Inferior parietal cortex (tissue), 1 donor: ENCODE data around the gene GNG2.
A peak's percentile ranks its signal among the peaks of the same experiment; 100 is the strongest.

Experiments
- DNase-seq: peaks from one replicate; pipeline ENCODE4 v3.0.0-alpha.2; 2016; ENCODE audit errors: extremely low spot score

The GNG2 gene

GRCh38 chr14:51860164-51860824 lies at the start of gene GNG2:
GNG2 (plus strand) TSS chr14:51860612; CDS start chr14:51950679, 90,067 bp downstream.
- DNase-seq = peak; percentile 62

- DNase-seq = no peak
These were observed 48.7 kb upstream of the GNG2 start for GRCh38 chr14:51811706-51812105.

GRCh38 chr14:51816031-51816430 lies 44.4 kb upstream of the GNG2 start:
- DNase-seq = no peak

GRCh38 chr14:51817326-51817725 lies 43.1 kb upstream of the GNG2 start:
- DNase-seq = no peak

GRCh38 chr14:51818748-51819380 lies 41.5 kb upstream of the GNG2 start:
- no peak for DNase-seq

- DNase-seq = no peak
These were observed 38.6 kb upstream of the GNG2 start for GRCh38 chr14:51821822-51822221.

GRCh38 chr14:51822499-51822898 lies 37.9 kb upstream of the GNG2 start:
- DNase-seq = no peak

- no peak for DNase-seq
These were observed 36.7 kb upstream of the GNG2 start for GRCh38 chr14:51823706-51824105.

GRCh38 chr14:51824191-51824590 lies 36.2 kb upstream of the GNG2 start:
- no peak for DNase-seq

GRCh38 chr14:51825926-51826325 lies 34.5 kb upstream of the GNG2 start:
- DNase-seq = no peak

GRCh38 chr14:51828017-51828797 lies 32.2 kb upstream of the GNG2 start:
- no peak for DNase-seq

- no peak for DNase-seq
These were observed 26.2 kb upstream of the GNG2 start for GRCh38 chr14:51834240-51834639.

GRCh38 chr14:51836417-51836816 lies 24.0 kb upstream of the GNG2 start:
- DNase-seq = no peak

- no peak for DNase-seq
These were observed 16.1 kb upstream of the GNG2 start for GRCh38 chr14:51844081-51844881.

GRCh38 chr14:51845811-51846210 lies 14.6 kb upstream of the GNG2 start:
- no peak for DNase-seq

GRCh38 chr14:51846631-51847488 lies 13.6 kb upstream of the GNG2 start:
- peak; percentile 41 for DNase-seq

GRCh38 chr14:51847489-51847796 lies 13.0 kb upstream of the GNG2 start:
- DNase-seq = no peak

- DNase-seq = no peak
These were observed 12.3 kb upstream of the GNG2 start for GRCh38 chr14:51848120-51848519.

- no peak for DNase-seq
These were observed 11.3 kb upstream of the GNG2 start for GRCh38 chr14:51849097-51849496.

GRCh38 chr14:51850651-51851050 lies 9.8 kb upstream of the GNG2 start:
- DNase-seq = no peak

GRCh38 chr14:51852541-51852940 lies 7.9 kb upstream of the GNG2 start:
- no peak for DNase-seq
